ENCODE data around the gene CNTLN.

CNTLN gene

GRCh38 chr9:17477816-17478215, 343.0 kb downstream of the CNTLN start:
- TF ChIP-seq CTCF (IDR thresholded peaks at IDR 0.05; ENCODE audit: insufficient read depth, missing control alignments): no peak
- no peak for DNase-seq (ENCODE audit: insufficient read length, low spot score)
- FAIRE-seq: no peak

GRCh38 chr9:17480966-17481365, 346.1 kb downstream of the CNTLN start:
- DNase-seq (ENCODE audit: insufficient read length, low spot score) (no peak), FAIRE-seq (no peak)
- no peak for TF ChIP-seq CTCF (IDR thresholded peaks at IDR 0.05; ENCODE audit: insufficient read depth, missing control alignments)

GRCh38 chr9:17481565-17481964, 346.7 kb downstream of the CNTLN start:
- FAIRE-seq: no peak
- no peak for TF ChIP-seq CTCF (IDR thresholded peaks at IDR 0.05; ENCODE audit: insufficient read depth, missing control alignments)
- DNase-seq (ENCODE audit: insufficient read length, low spot score): no peak

GRCh38 chr9:17484906-17485305, 350.1 kb downstream of the CNTLN start:
- DNase-seq (ENCODE audit: insufficient read length, low spot score): no peak
- TF ChIP-seq CTCF (IDR thresholded peaks at IDR 0.05; ENCODE audit: insufficient read depth, missing control alignments): no peak
- FAIRE-seq: no peak

DNA sequence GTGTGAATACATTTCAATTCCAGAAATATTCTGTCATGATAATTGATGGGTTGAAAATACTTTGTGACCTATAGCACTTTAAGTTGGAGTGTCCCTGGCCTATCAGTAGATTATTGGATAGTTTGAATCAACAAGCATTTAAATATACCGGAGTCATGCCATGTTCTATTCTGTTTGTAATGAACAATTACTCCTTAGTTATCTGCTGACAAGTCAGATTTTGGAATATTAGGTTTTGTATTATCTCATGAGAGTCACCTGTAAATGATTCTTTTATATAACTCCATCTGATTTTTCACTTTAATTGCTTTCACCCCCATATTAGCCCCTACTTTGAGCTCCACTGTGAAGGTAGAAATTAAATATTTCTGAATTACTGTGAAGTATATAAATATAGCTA, 351.6 kb downstream of the CNTLN start:
- TF ChIP-seq CTCF (IDR thresholded peaks at IDR 0.05; ENCODE audit: insufficient read depth, missing control alignments): no peak
- DNase-seq (ENCODE audit: insufficient read length, low spot score) (no peak), FAIRE-seq (no peak)

- TF ChIP-seq CTCF (IDR thresholded peaks at IDR 0.05; ENCODE audit: insufficient read depth, missing control alignments): no peak
- no peak for FAIRE-seq
- DNase-seq (ENCODE audit: insufficient read length, low spot score): no peak
Measured at GRCh38 chr9:17487467-17487866, 352.6 kb downstream of the CNTLN start.

DNA sequence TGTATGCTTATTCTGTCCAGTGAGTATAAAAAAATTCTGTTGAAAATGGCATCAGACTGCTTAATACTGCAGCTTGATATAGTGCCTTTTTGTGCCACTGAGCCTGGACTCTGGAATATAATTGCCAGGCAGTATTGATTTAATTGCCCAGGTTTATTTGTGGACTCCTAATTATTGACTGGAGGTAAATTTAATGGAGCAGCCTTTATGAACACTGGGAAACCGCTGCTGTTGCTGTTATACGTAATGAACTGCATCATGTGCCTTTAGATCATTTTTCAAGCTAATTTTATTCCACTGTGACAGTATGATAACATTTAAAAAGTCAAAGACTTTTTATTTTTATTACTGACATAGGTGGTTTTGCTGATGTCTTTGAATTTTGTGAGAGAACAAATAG, 353.8 kb downstream of the CNTLN start:
- no peak for FAIRE-seq
- no peak for TF ChIP-seq CTCF (IDR thresholded peaks at IDR 0.05; ENCODE audit: insufficient read depth, missing control alignments)
- DNase-seq (ENCODE audit: insufficient read length, low spot score): no peak
